ENCODE measurements around the gene WLS. TPM values are rescaled to one million over a fixed set of nuclear protein-coding genes. Genes with fewer than 3 reads are reported as not detected.

Gene WLS
- total RNA-seq, 2 donors from 2014 or later = 51.0 to 55.8 TPM

DNA sequence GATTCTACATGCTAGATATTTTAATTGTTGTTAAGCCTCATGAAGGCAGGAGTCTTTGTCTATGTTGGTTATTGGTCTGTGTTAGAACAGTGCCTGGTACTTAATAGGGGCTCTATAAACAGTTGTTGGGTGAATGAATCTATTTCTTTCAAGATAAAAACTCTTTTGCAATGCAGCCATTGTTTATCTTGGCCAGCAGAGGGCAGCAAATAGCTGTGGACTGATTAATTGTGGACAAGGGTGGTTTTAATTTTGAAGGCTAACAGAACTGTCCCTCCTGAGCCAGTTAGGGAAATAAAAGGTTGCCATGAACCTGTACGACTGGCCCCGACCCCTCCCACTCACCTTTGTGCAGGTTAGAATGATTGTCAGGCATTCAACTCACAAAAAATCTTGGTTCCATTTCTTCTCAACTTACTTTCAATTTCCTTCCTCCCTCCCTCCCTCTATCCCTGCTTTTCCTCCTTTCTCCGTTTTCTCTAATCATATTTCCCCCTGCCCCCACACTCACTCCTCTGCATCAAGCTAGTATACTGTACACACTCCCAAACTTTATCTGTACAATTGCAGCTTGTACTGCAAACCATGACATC is 115.6 kb downstream of the WLS start:
- H3K4me3 ChIP-seq = peak overlapping the region in 1 of 2 donors; percentile 24
- no peak for DNase-seq (ENCODE audit: low spot score)
- H3K36me3 ChIP-seq = no peaks in the 10 kb centered on the region
- no peaks in the 10 kb centered on the region for H3K9me3 ChIP-seq
- no peak overlapping the region for H3K27ac ChIP-seq
- H3K27me3 ChIP-seq = no peaks in the 10 kb centered on the region
- TF ChIP-seq, protein P1, sequence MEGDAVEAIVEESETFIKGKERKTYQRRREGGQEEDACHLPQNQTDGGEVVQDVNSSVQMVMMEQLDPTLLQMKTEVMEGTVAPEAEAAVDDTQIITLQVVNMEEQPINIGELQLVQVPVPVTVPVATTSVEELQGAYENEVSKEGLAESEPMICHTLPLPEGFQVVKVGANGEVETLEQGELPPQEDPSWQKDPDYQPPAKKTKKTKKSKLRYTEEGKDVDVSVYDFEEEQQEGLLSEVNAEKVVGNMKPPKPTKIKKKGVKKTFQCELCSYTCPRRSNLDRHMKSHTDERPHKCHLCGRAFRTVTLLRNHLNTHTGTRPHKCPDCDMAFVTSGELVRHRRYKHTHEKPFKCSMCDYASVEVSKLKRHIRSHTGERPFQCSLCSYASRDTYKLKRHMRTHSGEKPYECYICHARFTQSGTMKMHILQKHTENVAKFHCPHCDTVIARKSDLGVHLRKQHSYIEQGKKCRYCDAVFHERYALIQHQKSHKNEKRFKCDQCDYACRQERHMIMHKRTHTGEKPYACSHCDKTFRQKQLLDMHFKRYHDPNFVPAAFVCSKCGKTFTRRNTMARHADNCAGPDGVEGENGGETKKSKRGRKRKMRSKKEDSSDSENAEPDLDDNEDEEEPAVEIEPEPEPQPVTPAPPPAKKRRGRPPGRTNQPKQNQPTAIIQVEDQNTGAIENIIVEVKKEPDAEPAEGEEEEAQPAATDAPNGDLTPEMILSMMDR (IDR thresholded peaks at IDR 0.05) = peak; percentile 78 to 86
- H3K4me1 ChIP-seq = peaks cover 0 to 16% of the 10 kb centered on the region in 2 donors

DNA sequence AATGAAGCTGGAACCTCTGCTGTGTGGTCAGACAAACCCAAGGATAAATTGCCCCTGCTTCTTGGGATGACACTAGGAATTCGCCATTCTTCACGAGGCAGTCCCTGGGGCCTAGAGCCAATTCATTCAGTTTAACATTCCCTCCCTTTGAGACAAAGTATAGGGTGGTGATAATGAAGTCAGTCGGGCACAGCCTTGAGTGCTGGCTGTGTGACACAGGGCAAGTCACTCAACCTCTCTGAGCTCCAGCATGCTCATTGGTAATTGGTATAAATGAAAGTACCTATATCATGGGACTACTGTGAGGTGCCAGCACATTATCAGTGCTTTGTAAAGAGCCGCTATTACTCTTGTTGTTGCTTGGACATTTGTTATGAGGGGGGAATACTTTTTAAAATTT is 117.0 kb downstream of the WLS start:
- Histone ChIP-seq H3K27me3 (no peaks in the 10 kb centered on the region), H3K4me3 (no peak overlapping the region), H3K36me3 (no peaks in the 10 kb centered on the region), H3K27ac (no peak overlapping the region), H3K4me1 (peaks cover 0 to 19% of the 10 kb centered on the region in 2 donors), H3K9me3 (no peaks in the 10 kb centered on the region)
- TF ChIP-seq, protein P1 (IDR thresholded peaks at IDR 0.05) = no peak
- no peak for DNase-seq (ENCODE audit: low spot score)

DNA sequence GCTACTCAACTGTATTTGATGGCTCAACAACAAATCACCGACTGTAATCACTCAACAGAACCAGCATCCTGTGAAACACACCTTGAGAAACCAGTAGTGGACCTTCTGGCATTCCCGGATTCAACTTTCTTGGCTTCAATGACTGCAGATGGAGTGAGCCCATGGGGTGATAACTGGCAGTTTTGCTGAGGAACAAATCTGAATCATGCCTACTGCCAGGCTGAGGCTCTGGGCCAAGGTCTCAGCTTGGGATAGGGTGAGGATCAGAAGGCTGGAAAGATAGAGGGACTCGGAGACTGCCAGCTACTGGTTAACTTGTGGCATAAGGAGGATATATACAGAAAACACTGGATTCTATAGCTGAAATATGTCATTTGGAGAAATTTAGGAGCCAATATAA is 118.4 kb downstream of the WLS start:
- Histone ChIP-seq H3K27ac (no peak overlapping the region), H3K36me3 (no peaks in the 10 kb centered on the region), H3K9me3 (no peaks in the 10 kb centered on the region), H3K4me1 (peaks cover 0 to 19% of the 10 kb centered on the region in 2 donors), H3K4me3 (no peak overlapping the region), H3K27me3 (no peaks in the 10 kb centered on the region)
- no peak for DNase-seq (ENCODE audit: low spot score)
- TF ChIP-seq, protein P1 (IDR thresholded peaks at IDR 0.05) = no peak

DNA sequence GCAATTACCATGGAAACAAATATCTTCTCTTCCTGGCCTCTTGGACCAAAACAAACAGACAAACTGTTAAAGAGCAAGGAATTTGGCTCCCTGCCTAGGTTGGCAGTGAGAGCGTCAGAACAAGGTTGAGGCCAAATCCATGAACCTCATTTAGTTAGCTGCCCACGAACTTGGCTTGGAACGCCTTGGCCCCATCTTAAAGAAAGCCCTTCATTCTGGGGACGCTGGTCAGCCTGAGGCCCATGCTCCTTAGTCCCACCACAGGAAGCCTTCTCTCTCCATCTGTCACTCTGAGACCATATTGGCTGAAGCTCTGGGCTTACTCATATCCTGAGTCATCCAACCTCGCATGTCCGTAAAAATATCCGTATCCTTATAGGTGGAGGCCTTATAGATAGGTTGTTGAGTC is 119.5 kb downstream of the WLS start:
- DNase-seq (ENCODE audit: low spot score) = no peak
- no peak overlapping the region for H3K27ac ChIP-seq

DNA sequence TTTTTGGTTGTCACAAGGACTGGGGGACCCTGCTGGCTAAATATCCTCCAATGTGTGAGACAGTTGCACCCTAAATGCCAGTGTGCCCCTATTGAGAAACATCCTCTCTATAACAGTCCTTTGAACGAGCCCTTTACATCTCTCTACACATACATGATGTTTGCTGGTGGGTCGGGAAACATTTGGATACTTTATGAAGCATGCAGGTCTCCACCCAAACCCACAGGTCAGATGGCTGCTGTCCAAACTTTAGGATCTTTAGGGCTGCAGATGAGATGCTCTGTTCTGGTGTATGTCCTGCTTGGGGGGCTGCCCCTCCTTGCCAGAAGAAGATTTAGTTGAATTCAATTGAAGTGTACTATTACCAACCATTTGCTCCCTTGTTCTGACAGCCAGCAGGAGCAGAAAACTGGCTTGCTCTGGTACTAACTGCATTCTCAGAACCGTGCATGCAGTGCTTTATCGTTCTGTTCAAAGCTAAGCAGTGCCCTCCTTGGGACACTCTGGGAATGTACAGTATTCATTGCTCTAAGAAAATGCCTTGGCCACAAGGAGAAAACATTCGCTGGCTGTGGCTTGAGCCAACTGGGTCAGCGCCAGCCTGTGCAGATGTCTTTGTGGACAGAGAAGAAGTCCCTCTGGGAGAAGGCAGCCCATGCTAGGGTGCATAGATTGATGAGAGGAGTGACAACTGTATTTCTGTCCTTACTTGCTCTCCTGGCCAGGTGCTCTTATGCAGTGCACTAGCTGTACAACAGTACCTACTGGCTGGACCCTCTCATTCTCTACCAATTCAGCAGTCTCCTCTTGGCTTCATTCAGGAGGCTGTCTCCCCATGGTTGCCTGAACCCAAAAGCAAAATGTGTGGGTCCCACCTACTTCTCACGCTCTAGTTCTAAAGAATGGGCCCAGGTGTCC is 120.5 kb downstream of the WLS start:
- Histone ChIP-seq H3K4me1 (peaks cover 0 to 19% of the 10 kb centered on the region in 2 donors), H3K9me3 (no peaks in the 10 kb centered on the region), H3K36me3 (no peaks in the 10 kb centered on the region), H3K27me3 (no peaks in the 10 kb centered on the region), H3K27ac (no peak overlapping the region), H3K4me3 (no peak overlapping the region)
- TF ChIP-seq, protein P1 (IDR thresholded peaks at IDR 0.05) = peak; percentile 13 to 69
- DNase-seq (ENCODE audit: low spot score) = no peak

More for the DNA sequence above, 119.5 kb downstream of the WLS start:
- Histone ChIP-seq H3K4me3 (no peak overlapping the region), H3K4me1 (peaks cover 0 to 19% of the 10 kb centered on the region in 2 donors), H3K36me3 (no peaks in the 10 kb centered on the region), H3K27me3 (no peaks in the 10 kb centered on the region), H3K9me3 (no peaks in the 10 kb centered on the region)
- TF ChIP-seq, protein P1 (IDR thresholded peaks at IDR 0.05) = no peak

All from right atrium auricular region (tissue), 2 donors.